HG03460 (cell line): ENCODE data around the gene OR52H1.
"Not testable (repeated sequence)": the region's sequence is repeated elsewhere in the genome, so short reads cannot be mapped to it uniquely, and the experiment has no call there.

Experiments used
- ATAC-seq: cut with Tn5 transposase; IDR thresholded peaks from one replicate; pipeline ENCODE4 v1.9.1; 2021; ENCODE audit not compliant: unreplicated experiment

OR52H1 gene

DNA sequence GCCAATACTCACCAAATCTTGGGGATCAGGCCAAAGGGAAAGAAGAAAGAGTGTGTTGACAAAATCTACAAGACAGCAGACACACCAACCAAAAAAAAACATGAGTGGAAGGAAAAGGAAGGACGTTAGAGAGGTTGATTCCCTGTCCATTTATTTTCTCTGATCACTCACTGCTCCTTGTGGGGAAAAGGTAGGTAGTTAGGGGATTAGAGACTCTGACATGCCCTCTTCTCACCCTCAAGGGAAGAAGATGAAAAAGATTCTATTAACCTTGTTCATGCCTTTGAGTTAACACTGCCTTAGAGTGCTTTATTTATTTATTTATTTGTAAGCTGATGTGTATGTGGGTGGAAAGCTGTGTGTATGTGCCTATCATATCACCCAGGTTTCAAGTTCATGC, at the start of gene OR52H1:
Gene OR52H1, minus strand, starts transcription at position 101 of the 400 bp plus-strand sequence. CDS start 3,035 bp downstream, outside the sequence.
- ATAC-seq: no peak

DNA sequence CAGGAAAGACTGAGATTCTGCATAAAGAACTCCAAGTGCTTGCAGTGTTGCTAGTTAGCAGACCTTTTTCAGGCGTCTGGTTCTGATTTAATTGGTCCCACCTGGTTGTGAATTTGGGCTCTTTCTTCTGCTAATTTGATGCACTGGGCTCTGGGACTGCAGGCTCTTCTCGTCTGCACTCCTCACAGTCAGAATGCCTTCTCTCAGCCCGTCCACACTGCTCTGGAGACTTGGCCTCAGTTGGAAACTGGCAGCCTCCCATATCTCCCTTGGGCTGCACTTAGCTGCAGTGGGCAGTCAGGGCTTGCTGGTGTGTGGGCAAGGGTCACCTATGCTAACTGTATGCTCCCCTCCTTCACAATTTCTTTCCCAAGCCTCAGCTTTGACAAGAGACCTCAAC, 49.6 kb upstream of the OR52H1 start:
- no peak for ATAC-seq

DNA sequence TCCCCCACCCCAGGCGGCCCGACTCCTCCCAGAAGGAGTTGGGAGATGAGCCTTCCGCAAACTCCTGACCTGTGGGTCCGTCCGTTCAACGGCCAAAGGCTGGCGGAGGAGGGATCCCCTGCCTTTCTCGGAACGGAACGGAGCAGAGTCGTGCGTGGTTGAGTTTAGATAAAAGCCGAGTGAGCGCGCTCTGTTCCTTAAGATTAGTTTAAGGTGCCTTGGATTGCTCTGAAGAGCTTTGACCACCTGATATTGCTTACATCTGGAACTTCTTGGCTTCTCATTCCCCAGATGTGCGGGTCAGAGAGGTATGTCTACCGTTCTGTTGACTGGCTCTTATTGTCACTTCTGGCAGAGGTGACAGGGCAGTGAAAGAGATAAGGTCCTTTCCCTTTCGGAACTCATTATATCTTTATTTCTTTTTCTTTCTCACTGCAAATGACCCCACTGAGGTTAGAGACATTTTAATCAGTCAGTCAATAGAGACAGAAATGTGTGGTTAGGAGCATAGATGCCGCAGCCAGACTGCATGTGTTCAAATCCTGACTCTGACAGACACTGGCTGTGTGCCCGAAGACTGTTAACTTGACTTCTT, 48.4 kb upstream of the OR52H1 start, which contains the start of gene TRIM6:
Gene TRIM6, plus strand, starts transcription at position 31 of the 595 bp plus-strand sequence. Its CDS starts 261 bp downstream, at position 292.
- peak; percentile 36 for ATAC-seq

DNA sequence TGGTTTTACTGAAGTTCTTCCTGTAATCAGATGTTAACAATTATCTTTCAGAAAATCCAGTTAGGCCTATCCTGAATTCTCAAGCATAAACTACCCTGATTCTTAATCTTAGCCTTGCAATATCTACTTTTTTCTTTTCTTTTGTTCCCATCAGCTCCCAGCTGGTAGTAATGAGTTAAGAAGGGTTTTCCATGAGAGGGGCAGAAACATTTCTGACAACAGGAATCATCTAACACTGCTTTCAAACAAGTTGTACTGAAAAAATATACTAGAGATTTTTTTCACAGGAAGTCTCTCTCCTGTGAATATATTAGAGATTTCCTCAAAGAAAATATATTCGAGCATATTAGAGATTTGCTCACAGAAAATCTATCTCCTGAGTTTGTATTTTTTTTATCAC, 44.8 kb upstream of the OR52H1 start:
- no peak for ATAC-seq

DNA sequence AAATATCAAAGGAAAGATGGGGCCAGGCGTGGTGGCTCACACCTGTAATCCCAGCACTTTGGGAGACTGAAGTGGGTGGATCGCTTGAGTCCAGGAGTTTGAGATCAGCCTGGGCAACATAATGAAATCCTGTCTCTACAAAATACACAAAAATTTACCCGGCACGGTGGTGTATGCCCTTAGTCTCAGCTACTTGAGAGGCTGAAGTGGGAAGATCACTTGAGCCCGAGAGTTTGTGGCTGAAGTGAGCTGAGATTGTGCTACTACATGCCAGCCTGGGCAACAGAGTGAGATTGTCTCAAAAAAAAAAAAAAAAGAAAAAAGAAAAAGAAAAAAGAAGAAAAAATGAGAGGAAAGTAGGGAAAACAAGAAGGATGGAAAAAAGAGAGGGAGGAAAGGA, 44.3 kb upstream of the OR52H1 start:
- ATAC-seq: no peak

DNA sequence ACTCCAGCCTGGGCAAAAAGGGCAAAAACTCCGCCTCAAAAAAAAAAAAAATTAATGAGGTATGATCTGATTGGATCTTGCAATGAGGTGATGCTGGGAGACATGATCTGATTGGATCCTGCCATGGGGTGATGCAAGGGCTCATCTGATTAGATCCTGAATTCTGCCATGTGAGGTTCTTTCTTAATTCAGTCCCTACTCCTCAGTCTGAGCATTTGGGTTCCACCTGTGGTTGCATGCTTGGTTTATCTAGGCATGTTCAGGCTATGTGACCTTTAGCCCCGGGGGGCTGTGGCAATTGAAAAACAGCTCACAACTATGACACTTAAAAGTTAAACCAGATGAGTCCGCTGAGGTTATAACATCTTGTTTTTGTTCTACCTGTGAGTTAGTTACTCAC, 43.3 kb upstream of the OR52H1 start:
- ATAC-seq: no peak

DNA sequence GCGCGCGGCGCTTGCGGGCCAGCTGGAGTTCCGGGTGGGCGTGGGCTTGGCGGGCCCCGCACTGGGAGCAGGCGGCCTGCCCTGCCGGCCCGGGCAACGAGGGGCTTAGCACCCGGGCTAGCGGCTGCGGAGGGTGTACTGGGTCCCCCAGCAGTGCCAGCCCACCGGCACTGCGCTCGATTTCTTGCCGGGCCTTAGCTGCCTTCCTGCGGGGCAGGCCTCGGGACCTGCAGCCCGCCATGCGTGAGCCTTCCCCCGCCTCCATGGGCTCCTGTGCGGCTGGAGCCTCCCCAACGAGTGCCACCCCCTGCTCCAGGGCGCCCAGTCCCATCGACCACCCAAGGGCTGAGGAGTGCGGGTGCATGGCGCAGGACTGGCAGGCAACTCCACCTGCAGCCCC, 41.6 kb upstream of the OR52H1 start:
- not testable (repeated sequence) for ATAC-seq

DNA sequence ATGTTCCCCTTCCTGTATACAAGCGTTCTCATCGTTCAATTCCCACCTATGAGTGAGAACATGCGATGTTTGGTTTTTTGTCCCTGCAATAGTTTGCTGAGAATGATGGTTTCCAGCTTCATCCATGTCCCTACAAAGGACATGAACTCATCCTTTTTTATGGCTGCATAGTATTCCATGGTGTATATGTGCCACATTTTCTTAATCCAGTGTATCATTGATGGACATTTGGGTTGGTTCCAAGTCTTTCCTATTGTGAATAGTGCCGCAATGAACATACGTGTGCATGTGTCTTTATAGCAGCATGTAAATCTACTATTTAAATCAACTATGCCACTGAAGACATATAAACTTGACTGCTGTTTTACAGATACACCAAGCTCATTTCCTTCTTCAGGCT, 36.1 kb upstream of the OR52H1 start:
- ATAC-seq: not testable (repeated sequence)

DNA sequence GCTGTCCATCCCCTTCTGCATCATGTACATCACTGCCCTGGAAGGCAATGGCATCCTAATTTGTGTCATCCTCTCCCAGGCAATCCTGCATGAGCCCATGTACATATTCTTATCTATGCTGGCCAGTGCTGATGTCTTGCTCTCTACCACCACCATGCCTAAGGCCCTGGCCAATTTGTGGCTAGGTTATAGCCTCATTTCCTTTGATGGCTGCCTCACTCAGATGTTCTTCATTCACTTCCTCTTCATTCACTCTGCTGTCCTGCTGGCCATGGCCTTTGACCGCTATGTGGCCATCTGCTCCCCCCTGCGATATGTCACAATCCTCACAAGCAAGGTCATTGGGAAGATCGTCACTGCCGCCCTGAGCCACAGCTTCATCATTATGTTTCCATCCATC, 32.7 kb upstream of the OR52H1 start:
- no peak for ATAC-seq

DNA sequence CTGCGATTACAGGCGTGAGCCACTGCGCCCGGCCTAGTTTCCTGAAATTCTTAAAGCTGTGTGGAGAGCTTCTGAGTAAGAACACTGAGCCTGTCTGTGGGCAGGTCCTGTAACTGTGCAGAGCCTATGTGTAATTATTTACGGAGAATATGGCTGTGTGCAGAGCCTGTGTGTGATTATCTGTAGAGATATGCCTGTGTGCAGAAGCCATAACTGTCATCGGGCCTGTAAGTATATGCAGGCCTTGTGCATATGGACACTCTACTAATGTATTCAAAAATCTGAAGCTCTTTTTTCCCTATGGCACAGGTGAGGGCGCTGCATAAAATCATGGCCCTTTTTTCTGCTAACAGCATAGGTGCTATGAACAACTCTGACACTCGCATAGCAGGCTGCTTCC, 32.2 kb upstream of the OR52H1 start, which contains the start of gene OR52B6:
Gene OR52B6, plus strand, starts transcription at position 301 of the 400 bp plus-strand sequence. Its CDS starts 0 bp downstream, at position 301.
- no peak for ATAC-seq

DNA sequence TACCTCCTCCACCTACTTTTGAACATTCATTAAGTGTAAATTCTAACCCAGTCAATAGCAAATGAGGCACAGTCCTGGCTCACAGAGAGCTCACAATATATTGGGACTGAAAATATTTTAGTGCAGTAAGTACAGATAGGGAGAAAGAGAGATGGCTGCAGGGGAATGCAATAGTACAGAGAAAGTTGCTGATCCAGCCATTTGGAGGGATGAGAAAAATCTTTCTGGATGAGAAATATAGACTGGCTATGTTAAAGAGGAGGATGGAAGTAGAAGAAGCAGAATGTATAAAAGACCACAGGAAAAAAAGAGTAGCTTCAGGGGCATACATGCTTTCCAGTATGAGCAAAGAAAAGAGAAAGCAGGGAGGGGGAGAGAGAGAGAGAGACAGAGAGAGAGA, 28.8 kb upstream of the OR52H1 start:
- no peak for ATAC-seq

DNA sequence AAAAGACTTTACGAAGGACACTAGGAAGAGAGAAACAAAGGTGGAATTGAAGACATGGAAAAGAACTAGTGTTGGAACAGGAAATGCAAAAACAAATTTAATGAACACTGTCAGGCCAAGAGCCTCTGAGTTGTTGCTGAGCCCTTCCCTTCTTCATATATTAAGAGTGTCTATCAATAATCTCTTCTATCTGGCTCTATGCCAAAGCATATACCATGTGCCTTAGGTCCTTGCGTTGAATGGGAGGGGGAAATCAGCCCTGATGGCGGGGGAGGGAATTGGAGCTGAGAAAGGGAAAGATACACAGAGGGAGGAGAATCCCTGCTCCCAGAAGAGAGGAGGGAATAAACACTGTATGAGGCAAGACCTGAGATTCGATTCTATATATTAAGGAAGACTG, 26.8 kb upstream of the OR52H1 start:
- ATAC-seq: no peak

DNA sequence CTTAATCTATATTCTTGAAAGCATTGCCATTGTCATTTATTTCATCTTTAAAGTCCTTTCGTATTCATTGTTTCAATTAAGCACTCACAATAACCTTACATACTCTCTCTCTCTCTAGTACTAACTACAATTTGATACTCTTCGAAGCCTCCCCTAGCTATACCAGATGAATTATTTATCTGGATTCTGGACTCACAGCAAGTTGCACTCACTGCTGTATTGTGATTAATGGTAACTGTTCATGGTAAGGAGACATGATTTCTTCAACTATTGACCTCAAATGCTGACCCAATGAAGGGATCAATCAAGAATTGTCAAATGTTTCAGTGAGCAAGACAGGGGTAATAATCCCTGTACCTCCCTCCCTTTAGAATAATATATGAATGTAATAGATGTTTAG, 26.3 kb upstream of the OR52H1 start:
- ATAC-seq: no peak

DNA sequence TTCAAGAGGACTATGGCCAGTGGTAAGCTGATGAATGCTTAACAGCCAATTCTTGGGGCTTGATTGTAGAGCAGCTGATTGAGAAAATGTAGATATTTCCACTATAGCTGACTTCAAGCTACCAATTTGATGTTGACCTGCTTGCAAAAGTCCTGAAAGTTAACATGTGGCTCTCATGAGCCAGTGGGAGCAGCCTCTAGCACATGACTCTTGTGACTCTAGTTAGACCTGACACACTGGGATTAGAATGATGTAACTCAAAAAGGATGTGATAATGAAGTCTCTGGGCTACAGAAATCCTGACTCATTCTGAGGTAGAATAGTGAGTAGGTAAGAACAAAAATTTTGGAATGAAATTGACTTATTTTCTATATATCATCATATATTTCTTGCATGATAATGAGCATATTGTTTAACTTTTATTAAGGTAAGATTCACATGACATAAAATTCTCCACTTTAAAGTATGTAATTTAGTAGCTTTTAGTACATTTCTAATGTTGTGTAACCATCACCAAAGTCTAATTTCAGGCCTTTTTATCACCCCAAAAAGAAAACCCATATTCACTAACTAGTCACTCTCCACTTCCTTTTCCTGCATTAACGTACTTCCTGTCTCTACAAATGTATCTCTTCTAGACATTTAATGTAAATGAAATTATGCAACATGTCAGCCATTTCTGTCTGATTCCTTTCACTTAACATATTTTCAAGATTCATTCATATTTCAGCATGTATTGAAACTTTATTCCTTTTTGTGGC, 16.1 kb upstream of the OR52H1 start:
- no peak for ATAC-seq

DNA sequence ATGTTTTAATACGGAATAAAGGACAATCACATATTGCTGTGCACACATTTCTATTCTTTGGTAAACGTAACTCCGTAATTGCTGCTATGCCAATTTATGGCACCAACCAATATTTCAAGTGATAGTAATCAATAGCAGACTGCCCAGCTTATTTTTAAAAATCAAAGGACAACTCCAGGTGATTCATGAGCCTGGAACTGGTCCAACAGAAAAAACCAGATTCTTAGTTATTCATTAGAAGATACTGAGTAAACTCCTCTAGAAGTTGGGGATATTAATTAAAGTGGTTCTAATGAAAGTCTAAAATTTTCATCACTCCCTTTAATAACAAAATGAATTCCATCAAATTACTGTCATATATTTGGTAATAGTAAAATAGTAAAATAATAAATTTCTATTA, 9.4 kb upstream of the OR52H1 start:
- ATAC-seq: no peak

DNA sequence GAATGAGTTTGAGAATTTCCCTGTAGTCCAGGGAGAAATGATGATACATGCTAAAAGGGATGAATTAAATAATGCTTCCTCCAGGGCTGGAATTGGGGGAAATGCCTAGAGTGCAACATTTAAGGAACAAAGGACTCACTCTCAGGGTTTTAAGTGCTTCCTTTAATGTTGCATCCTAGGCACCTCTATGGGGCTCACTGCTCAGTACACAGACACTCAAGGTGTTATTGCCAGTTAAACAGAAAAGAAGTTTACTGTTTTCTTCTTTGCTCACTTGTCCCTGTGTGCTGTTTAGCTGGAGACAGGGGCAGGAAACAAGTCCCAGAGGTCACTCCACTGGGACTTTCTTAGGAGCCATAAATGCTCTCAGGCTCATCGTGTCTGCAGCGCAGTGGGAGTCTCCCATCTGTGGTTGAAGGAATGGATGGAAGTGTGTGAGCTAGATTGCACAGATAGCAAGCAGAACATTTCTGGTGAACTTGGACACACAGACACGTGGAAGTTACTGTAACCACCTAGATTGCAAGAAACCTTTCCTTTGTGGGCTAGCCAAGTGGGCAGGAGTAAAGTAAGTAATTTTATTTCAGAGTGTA, 8.4 kb upstream of the OR52H1 start:
- no peak for ATAC-seq

DNA sequence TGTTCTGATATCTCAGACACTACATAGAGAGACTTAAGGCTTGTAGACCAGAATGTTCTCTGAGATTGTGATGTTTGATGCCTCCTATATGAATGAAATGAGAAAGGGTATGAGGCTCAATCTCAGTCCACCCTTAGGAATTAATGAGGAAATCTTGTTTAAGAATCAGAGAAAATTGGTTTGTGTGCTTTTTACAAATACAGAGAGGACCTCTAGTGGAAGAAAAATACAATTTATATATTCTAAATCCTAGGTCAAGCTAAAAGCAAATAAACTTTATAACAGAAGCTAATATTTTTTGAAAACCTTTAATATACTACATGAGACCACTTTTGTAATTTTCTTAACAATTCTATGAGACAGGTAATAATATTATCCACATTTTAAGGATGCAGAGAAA, 5.0 kb upstream of the OR52H1 start:
- ATAC-seq: no peak

DNA sequence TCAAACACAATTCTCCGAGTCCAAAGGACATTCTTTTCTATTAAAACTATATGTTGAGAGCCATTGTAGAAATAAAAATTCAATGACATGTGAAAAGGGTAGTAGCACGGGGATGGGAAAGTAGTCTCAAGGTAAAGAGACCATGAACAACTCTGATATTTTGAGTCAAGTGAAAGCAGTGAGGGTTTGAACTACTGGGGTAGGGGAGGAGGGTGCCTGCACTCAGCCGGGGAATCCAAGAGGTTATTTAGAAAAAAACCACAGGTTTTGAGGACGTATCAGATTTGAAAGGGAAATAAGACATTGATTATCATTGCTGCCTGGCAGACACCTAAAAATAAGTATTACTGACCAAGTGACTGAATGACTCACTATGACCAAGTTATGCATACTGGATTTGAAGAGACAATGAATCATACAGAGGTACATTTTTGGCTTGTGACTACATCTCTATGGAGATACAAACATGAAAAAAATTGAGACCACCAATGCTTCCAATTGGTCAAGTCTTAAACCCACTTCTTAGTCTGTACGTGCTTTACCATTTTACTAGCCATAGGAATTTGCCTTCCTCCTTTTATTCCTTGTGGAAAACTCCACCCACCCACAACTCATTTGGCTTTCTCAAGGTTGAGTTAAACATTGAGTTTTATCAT, 2.2 kb upstream of the OR52H1 start:
- ATAC-seq: peak; percentile 46

DNA sequence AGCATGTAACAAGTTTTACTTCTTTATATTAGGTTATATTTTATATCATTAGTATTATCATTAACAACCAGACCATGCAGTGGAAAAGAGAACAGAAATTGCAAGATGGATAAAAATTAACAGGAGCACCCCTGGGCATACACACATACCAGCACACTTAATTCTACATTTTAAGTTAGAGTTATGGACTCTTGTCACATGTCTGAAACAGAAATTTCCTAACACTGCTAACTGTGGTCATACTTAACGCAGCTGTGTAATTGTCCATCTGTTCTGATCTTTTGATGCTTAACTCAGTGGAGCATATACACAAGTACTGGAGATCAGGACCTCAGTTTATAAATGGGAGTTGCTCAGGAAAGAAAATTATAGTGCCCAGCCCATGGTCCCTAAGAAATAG, 358 bp downstream of the OR52H1 start:
- peak; percentile 82 for ATAC-seq

DNA sequence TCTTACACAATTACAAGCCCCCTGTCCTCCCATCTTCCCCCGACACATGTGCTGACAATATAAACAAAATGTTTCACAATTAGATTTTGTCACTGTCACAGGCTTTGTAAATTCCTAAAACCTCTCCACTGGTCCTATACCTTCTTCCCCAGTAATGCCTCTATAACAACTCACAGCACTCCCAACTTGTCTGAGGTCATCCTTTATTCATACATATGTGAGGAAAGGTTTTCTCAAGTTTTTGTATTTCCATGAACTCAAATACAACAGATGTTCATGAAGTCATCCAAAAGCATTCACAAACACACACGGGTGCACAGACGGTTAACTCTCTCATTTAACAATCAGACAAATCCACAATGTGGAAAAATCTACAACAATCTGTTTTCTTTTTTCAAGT, 1.9 kb downstream of the OR52H1 start:
- no peak for ATAC-seq

DNA sequence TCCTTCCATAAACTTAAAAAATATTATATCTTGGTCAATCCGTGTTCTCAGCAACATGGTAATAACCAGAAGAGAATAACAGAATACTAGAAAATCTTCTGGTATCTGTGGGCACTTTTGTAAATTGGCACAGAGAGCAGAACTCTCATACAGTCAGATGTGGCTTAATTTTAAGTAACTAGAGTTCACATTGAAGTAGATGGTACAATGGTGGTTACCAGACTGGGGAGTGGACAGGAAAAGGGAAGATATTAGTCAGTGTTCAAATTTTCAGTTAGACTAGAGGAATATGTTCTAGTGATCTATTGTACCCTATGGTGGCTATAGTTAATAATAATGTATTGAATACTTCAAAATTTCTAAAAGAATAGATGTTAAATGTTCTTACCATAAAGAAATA, 6.9 kb downstream of the OR52H1 start:
- ATAC-seq: no peak

DNA sequence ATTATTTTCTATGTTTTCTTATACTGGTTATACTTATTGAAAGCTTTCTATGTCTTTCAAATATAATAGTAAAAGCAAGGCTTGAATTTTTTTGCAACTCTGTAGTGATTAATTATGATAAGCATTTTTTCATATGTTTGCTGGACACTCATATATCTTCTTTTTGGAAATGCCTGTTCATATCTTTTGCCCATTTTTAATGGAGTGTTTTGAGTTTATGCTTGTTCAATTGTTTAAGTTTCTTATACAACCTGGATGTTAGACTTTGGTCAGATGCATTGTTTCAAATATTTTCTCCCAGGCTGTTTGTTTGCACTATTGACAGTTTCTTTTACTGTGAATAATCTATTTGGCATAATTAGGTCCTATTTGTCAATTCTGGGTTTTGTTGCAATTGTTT, 11.9 kb downstream of the OR52H1 start:
- ATAC-seq: no peak
